Activated gamma-delta T cell treated with anti-CD3 and anti-CD28 coated beads, Interleukin-2, amount 50 U/mL, for 16 hours (primary cell): ENCODE data around the gene SLC16A7.

Experiments used
- DNase-seq: peaks from one replicate; pipeline ENCODE4 v3.0.0-alpha.2; 2020; ENCODE audit warnings: low read depth

The SLC16A7 gene

DNA sequence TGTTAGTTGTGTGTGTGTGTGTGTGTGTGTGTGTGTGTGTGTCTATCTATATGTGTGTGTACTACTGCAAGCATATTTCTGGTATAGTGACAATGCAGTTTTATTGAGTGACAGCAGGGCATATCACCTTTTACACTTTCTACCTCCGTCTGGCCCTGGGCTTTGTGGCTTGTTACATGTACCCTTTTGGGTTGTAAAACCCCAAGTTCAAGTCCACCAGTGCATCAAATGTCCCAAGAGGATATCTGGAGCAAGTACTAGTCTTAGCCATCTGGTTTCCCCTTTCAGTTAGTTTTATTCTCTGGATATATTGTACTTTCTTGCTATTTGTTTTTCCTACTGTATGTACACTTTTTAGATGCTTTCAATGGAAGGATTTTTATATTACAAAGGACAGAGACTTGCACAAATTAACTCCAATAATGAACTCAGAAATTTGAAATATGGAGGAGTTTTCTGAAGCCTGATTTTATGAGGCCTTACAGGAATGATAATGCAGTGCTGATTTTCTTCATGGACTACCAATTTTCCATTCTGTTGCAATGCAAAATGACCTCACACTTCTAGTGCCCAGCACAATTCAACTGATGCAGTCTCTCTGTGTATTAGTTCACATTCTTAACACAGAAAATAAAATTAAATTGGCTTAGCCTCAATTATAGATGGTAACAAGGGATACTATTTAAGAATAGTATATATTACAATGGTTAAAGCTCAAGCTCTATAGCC lies 29.1 kb downstream of the SLC16A7 start:
- DNase-seq = no peak

- no peak for DNase-seq
Measured at GRCh38 chr12:59626382-59626781, 30.6 kb downstream of the SLC16A7 start.

GRCh38 chr12:59627582-59627981 lies 31.8 kb downstream of the SLC16A7 start:
- no peak for DNase-seq

- no peak for DNase-seq
Measured at GRCh38 chr12:59629890-59630289, 34.1 kb downstream of the SLC16A7 start.

DNA sequence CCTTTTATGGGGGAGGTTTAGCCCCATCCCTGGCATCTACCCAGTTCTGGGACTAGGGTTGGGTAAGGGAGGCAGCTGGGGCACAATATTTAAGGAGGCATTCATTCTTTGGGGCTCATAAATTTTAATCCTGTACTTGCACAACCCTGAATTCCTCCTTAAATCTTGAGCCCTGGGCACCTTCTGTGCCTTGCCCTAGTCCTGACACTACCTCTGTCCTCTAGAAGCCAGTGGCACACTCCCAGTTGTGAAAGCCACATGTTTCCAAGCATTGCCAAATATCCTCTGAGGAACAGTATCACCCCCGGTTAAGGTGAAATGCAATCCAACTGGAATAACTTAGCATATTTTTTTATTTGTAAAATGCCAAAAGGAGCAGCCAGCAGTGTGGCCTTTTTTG lies 36.6 kb downstream of the SLC16A7 start:
- no peak for DNase-seq

- no peak for DNase-seq
Measured at GRCh38 chr12:59634254-59634653, 38.4 kb downstream of the SLC16A7 start.

DNA sequence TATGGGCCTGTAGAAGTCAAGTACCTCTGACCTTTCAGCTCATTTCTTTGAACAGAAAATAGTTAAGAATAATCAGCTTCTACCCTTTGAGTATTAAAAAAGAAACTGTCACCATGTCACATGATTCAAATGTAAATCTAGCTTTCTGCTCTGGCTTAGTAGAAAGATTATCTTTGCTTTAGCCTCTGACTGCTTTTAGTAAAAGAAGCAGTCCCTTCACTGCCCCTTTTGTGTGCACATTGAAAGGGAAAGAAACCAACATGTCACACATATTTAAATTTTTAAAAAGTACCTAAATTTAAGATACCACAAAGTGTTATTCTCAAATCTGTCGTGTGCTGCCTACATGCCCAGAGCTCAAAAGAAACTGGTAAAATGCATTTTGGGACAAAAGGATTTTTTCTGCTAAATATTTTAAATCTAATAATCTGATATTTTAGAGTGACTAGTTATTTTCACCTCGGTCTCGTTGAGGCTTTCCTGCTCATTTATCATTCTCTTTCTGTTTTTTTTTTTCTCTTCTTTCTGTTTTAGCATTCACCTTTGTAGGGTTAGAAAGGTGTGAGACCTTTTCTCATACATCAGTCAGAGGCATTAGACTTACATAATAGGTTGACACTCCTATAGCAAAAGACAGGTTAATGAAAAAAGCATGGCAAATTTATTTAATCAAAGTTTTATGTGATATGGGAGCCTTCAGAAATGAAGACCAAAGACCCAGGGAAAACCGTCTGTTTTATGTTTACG lies 41.3 kb downstream of the SLC16A7 start:
- no peak for DNase-seq

GRCh38 chr12:59637692-59638070 lies 41.9 kb downstream of the SLC16A7 start:
- no peak for DNase-seq

- no peak for DNase-seq
Measured at GRCh38 chr12:59643550-59643949, 47.7 kb downstream of the SLC16A7 start.

DNA sequence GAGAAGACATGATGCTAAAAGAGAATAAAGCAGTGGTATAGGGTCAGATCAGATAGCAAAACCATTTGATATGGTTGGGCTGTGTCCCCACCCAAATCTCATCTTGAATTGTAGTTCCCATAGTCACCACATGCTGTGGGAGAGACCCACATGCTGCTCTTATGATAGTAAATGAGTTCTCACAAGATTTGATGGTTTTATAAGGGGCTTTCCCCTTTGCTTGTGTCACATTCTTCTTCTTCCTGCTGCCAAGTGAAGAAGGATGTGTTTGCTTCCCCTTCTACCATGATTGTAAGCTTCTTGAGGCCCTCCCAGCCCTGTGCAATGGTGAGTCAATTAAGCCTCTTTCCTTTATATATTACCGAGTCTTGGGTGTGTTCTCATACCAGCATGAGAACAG lies 49.4 kb downstream of the SLC16A7 start:
- DNase-seq = no peak

DNA sequence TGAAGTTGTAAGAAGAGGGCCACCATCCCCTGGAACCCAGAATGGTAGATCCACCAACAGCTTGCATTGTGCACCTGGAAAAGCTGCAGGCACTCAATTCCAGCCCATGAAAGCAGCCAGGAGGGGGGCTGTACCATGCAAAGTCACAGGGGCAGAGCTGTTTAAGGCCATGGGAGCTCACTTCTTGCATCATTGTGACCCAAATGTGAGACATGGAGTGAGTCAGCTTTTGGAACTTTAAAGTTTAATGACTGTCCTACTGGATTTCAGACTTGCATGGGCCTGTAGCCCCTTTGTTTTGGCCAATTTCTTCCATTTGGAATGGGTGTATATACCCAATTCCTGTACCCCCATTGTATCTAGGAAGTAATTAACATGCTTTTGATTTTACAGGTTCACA lies 50.8 kb downstream of the SLC16A7 start:
- DNase-seq = no peak

- DNase-seq = no peak
Measured at GRCh38 chr12:59649203-59649602, 53.4 kb downstream of the SLC16A7 start.

- DNase-seq = no peak
Measured at GRCh38 chr12:59650588-59651228, 54.9 kb downstream of the SLC16A7 start.

- DNase-seq = no peak
Measured at GRCh38 chr12:59651229-59651920, 55.5 kb downstream of the SLC16A7 start.

- DNase-seq = no peak
Measured at GRCh38 chr12:59652130-59652529, 56.3 kb downstream of the SLC16A7 start.

DNA sequence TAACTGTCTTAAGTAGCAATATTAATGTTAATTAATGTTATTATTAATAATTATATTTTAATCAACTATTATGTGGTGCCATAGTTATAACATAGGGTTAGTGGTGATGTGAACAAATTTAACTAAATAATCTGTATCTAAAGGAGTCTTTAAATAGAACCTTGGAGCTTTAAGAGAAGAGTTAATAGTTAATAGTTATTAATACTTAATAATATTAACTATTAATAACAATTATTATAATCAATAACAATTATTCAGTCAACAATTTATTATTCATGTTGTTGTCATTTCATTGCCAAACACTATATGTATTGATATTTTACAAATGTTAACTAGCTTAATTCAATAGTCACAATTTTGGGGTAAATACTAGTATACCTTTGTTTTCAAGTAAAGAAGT lies 58.2 kb downstream of the SLC16A7 start:
- no peak for DNase-seq

DNA sequence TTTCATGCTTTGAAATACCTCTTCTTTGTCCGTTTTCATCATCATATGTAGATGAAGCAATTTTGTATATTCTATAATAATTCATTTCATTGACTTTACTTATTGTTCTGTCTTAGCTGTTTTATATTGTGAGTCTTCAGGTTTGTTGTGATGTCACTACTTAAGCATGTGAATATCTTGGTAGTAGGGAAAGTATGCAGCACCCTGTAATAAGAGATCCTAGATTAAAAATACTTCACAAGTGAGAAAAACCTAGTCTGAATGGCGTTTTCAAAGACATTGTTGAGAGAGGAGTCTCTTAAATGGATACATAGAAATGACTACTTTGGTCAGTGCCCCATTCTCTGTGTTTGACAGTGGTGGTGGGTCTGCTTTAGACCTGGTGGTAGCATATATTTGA lies 61.4 kb downstream of the SLC16A7 start:
- no peak for DNase-seq

DNA sequence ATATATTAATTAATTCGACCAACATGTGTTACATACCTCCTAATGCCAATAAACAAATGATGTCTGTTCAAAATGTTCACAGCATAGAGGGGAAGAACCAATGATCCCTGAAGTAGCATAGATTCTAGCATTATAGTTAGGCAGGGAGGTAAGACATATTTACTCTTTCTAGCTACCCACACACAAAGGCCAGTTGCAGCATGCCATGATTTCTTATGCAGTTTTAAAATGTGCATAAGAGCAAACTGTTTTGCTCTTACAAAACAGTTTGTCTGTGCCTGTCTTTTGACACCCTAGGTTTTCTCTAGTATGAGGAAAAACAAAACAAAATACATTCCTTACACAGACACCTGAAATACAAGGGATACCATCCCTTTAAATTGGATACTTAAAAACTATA lies 61.9 kb downstream of the SLC16A7 start:
- no peak for DNase-seq

DNA sequence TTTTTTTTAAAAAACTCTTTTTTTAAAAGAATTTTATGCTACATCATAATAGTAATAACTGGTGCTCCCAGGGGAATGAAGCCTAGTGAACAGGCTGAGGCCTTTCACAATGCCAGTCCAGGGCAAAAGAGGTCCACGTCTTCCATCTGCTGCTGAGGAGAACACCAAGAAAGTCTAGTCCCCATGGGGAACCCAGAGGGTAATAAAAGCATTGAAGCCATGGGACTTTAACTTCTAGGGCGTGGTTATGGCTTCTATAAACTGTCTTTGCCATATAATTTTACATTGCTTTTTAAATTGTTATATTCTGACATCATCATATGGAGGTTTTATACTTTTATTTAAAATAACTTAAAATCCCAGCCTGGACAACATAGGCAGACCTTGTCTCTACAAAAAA lies 64.3 kb downstream of the SLC16A7 start:
- DNase-seq = no peak

DNA sequence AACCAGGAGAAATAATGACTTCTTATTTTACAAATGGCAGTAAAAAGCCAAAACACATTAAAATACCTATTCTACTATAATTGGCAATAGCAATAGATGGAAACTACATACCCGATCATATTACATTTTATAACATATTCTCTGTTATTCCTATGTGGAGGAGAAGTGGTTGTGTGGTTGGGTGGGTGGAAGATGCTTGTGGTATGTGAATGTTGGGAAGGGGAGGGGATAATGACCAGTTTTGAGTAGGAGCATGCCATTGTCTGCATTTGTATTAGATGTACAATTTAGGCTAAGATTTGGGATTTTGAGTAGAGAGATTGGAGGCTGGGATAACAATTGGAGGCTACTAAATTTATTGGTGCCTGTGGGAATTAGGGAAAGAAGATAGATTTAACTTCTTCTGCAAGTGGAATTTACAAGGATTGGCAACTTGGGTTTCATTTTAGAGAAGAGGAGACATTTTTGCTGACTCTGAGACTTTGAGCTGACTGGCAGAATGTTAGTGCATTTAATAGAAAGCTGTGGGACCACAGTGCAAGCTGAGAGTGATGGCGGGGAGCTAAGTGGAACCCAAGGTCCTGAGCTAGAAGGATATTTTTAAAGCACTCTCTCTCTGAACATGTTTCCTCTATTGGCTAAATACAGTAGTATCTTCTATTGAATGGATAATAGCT lies 65.2 kb downstream of the SLC16A7 start:
- DNase-seq = no peak

GRCh38 chr12:59664495-59664894 lies 68.7 kb downstream of the SLC16A7 start:
- DNase-seq = no peak

DNA sequence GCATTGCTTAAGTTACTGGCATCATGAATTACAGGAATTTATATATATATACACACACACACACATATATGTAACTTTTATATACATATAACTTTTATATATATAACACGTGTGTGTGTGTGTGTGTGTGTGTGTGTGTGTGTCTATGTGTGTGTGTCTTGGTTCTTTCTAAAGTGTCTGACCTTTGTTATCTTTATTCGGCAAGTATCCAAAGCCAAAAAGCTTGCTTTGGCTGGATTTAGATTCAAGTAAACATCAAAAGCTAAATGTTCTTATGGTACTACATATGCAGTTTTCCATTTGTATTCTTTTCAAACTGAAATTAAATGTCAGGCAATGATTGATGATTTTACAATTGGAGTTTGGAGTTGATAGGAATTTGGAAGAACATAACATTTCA lies 69.9 kb downstream of the SLC16A7 start:
- DNase-seq = no peak
